GM12873 (cell line): ENCODE measurements around the gene SCD.

Source experiments
- TF ChIP-seq, protein P1 (sequence below): IDR thresholded peaks from 2 replicates; pipeline ENCODE4 v1.5.1; 2012; ENCODE audit warnings: low read depth, mild to moderate bottlenecking, moderate library complexity, low read length, control low read depth; ENCODE audit not compliant: insufficient read depth; ENCODE audit errors: missing control alignments

The SCD gene

GRCh38 chr10:100315615-100316014 is 31.4 kb upstream of the SCD start:
- TF ChIP-seq, protein P1, sequence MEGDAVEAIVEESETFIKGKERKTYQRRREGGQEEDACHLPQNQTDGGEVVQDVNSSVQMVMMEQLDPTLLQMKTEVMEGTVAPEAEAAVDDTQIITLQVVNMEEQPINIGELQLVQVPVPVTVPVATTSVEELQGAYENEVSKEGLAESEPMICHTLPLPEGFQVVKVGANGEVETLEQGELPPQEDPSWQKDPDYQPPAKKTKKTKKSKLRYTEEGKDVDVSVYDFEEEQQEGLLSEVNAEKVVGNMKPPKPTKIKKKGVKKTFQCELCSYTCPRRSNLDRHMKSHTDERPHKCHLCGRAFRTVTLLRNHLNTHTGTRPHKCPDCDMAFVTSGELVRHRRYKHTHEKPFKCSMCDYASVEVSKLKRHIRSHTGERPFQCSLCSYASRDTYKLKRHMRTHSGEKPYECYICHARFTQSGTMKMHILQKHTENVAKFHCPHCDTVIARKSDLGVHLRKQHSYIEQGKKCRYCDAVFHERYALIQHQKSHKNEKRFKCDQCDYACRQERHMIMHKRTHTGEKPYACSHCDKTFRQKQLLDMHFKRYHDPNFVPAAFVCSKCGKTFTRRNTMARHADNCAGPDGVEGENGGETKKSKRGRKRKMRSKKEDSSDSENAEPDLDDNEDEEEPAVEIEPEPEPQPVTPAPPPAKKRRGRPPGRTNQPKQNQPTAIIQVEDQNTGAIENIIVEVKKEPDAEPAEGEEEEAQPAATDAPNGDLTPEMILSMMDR, result no peak

GRCh38 chr10:100318207-100318606 is 28.8 kb upstream of the SCD start:
- TF ChIP-seq, protein P1, result no peak

GRCh38 chr10:100319707-100320402 is 27.2 kb upstream of the SCD start:
- TF ChIP-seq, protein P1, result no peak

DNA sequence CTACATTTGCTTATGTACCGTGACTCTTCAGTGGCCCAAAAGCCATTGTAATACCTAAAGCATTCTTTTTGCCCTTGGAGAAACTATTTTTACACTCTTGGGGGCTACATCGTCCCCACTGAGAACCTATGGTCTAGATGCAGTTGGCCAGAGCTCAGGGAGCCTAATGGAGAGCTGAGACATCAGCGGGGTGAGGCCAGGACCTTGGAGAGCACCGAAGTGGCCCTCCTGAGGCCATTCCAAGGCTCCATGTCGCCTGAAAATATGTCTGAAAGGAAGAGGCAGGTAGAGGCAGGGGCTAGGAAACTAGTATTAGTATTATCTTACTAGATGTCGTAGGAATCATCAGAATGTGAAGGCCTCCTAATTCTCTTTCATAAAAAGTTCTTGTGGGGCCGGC is 21.9 kb upstream of the SCD start:
- TF ChIP-seq, protein P1, result no peak

DNA sequence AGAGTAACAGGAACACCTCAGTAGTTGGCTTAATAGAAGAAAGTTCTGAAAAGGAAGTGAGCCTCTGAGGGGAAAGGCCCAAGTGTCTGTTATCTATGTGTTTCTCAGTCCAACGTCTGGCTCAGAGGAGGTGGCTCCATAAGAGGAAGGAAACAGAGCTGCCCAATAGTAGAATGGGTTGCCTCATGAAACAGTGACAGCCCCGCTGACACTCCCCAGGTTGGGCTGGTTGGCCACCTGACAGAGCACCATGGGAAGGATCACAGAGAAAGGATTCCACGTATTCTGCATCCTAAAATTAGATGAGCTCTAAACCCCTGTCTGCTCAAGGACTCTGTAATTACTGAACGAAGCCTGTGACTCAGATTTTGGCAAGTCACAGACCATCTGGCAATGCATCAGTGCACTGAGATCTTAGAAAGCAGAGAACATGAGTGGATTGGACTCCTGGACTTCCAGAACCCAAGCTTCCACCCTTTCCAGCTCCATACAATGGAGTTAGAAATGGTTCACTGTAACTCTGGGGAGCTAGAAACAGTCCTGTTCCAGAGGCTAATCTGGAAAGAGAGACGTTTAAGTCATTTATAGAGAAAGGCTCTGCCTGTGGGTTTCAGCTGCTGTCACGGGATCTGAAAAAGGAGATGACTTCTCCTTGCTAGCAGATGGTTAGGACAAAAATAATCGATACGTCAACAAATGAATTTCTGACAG is 19.9 kb upstream of the SCD start:
- TF ChIP-seq, protein P1, result no peak

- TF ChIP-seq, protein P1, result no peak
These were observed 19.4 kb upstream of the SCD start for GRCh38 chr10:100327718-100328009.

- TF ChIP-seq, protein P1, result no peak
These were observed 18.8 kb upstream of the SCD start for GRCh38 chr10:100328198-100328597.
